Esophagus squamous epithelium (tissue), 4 donors: ENCODE results near the gene CATSPERE.

ENCODE experiments used
- POLR2A ChIP-seq, 4 donors: fragments of 450-650 bp; IDR thresholded peaks; one replicate each; pipeline ENCODE4 v1.6.1; 2017; ENCODE audit warnings: antibody characterized with exemption in 4 of 4, mild to moderate bottlenecking in 4 of 4, moderate library complexity in 3 of 4
- TF ChIP-seq, protein P1 (sequence below), 6 experiments: fragments of 450-650 bp in 4 of 6; fragments of 200-600 bp in 2 of 6; sonication (generic) in 2 of 6; IDR thresholded peaks; one replicate each; pipeline ENCODE4 v1.5.1; 2016 to 2019; ENCODE audit warnings: antibody characterized with exemption in 6 of 6, mild to moderate bottlenecking in 4 of 6, moderate library complexity in 4 of 6

DNA sequence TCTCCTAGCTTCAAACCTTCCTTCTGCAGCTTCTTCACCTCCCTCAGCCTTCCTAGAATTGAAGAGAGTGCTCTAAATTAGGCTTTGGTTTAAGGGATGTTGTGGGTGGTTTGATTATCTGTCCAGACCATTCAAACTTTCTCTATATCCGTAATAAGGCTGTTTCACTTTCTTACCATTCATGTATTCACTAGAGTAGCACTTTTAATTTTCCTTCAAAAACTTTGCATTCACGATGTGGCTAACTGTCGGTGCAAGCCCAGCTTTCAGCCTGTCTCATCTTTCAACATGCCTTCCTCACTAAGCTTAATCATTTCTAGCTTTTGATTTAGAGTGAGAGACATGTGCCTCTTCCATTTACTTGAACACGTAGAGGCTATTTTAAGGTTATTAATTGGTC, 165.6 kb downstream of the CATSPERE start:
- TF ChIP-seq POLR2A (IDR thresholded peaks at IDR 0.05) = no peak
- TF ChIP-seq, protein P1, sequence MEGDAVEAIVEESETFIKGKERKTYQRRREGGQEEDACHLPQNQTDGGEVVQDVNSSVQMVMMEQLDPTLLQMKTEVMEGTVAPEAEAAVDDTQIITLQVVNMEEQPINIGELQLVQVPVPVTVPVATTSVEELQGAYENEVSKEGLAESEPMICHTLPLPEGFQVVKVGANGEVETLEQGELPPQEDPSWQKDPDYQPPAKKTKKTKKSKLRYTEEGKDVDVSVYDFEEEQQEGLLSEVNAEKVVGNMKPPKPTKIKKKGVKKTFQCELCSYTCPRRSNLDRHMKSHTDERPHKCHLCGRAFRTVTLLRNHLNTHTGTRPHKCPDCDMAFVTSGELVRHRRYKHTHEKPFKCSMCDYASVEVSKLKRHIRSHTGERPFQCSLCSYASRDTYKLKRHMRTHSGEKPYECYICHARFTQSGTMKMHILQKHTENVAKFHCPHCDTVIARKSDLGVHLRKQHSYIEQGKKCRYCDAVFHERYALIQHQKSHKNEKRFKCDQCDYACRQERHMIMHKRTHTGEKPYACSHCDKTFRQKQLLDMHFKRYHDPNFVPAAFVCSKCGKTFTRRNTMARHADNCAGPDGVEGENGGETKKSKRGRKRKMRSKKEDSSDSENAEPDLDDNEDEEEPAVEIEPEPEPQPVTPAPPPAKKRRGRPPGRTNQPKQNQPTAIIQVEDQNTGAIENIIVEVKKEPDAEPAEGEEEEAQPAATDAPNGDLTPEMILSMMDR (IDR thresholded peaks at IDR 0.05) = no peak
